ENCODE data around the gene NRF1. TPM values are rescaled to one million over a fixed set of nuclear protein-coding genes. Genes with fewer than 3 reads are reported as not detected.

Gene NRF1
- total RNA-seq, 1 donor from 2014 or later, result 22.6 TPM

GRCh38 chr7:129707910-129708499, 96.5 kb downstream of the NRF1 start:
- DNase-seq (ENCODE audit: extremely low spot score in 2 of 2), result no peak
- TF ChIP-seq CTCF (IDR thresholded peaks at IDR 0.05), result no peak
- no peak for TF ChIP-seq POLR2A (IDR thresholded peaks at IDR 0.05)
- TF ChIP-seq POLR2AphosphoS5 (IDR thresholded peaks at IDR 0.05; ENCODE audit: insufficient read depth in 1 of 2, low read depth in 1 of 2), result no peak
- Histone ChIP-seq H3K9me3 (no peaks in the 10 kb centered on the region), H3K27ac (no peak overlapping the region), H3K27me3 (no peaks in the 10 kb centered on the region), H3K4me3 (no peak overlapping the region), H3K4me1 (no peaks in the 10 kb centered on the region), H3K36me3 (peaks cover 0 to 34% of the 10 kb centered on the region in 2 donors)
- intact Hi-C loops (cut with DNase I), result no loop called here

GRCh38 chr7:129713544-129713943, 102.0 kb downstream of the NRF1 start:
- Histone ChIP-seq H3K9me3 (no peaks in the 10 kb centered on the region), H3K27ac (no peak overlapping the region), H3K4me1 (no peaks in the 10 kb centered on the region), H3K4me3 (no peak overlapping the region), H3K27me3 (no peaks in the 10 kb centered on the region), H3K36me3 (peaks cover 0 to 57% of the 10 kb centered on the region in 2 donors)
- intact Hi-C loops (cut with DNase I), result no loop called here
- TF ChIP-seq CTCF (IDR thresholded peaks at IDR 0.05), result no peak
- TF ChIP-seq POLR2A (IDR thresholded peaks at IDR 0.05), result no peak
- TF ChIP-seq POLR2AphosphoS5 (IDR thresholded peaks at IDR 0.05; ENCODE audit: insufficient read depth in 1 of 2, low read depth in 1 of 2), result no peak
- DNase-seq (ENCODE audit: extremely low spot score in 2 of 2), result no peak

DNA sequence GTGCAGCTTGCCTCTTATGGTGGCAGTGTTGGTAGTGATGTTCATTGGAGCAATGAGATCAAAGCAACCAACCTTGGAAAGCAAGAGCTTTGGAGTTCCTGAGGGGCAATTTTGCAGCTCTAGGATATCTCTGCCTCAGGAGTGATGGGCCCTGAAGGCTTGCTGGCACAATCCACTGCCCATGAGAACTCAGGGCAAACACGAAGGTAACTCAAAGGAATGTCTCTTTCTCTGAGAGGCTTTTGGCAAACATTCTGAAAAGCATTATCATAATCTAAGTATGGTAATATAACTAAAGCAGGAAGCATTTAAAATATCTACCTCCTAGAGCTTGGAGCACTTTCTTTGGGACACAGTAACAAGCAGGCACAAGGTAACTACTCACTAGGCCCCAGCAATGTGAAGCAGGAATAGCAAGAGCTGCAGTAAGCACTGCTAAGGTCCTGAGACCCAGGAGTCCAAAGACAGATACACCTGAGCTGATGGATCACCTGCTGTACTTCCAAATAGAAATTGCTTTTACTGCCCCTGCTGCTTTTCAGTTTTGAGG, 103.1 kb downstream of the NRF1 start:
- intact Hi-C loops (cut with DNase I), result no loop called here

DNA sequence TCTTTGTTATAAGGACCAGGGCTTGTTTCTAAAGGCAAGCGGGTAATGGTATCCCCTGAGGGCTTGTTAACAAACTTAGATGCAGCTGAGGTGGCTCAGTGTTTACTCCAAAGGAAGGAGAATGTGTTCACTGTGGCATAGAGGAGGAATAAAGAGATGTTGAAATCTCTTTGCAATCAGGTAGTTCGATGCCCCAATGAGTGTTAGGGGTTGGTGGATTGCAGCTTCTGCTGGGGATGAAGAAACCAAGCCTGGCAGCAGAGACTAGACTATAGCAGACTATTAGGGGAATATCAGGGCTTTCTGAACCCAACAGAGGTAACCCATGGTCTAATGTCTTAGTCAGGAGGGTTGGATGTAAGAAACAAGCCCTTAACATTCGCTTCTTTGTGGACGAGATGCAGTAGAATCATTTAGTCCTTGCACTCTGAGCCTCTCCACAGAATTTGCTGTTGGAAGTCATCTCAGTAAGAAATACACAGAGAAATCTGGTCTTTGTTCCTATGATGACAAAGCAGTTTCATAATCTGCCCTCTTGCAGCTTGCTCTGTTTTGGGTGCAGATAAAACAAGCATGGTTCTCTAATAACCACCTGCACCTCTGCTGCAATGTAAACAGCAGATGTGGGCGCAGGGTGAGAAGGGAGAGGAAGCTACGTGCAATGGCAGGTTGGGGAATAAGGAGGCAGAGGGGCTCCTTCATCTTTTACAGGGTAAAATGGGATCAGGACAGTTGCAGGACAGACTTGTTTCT, 108.6 kb downstream of the NRF1 start:
- intact Hi-C loops (cut with DNase I), result no loop called here
- Histone ChIP-seq H3K9me3 (no peaks in the 10 kb centered on the region), H3K36me3 (peaks cover 0 to 57% of the 10 kb centered on the region in 2 donors)

More for the DNA sequence above, 103.1 kb downstream of the NRF1 start:
- no peak for TF ChIP-seq CTCF (IDR thresholded peaks at IDR 0.05)
- no peak for TF ChIP-seq POLR2AphosphoS5 (IDR thresholded peaks at IDR 0.05; ENCODE audit: insufficient read depth in 1 of 2, low read depth in 1 of 2)
- TF ChIP-seq POLR2A (IDR thresholded peaks at IDR 0.05), result no peak
- H3K27me3 ChIP-seq, result no peaks in the 10 kb centered on the region
- no peak overlapping the region for H3K27ac ChIP-seq
- H3K9me3 ChIP-seq, result no peaks in the 10 kb centered on the region
- H3K4me3 ChIP-seq, result no peak overlapping the region
- DNase-seq (ENCODE audit: extremely low spot score in 2 of 2), result no peak
- H3K36me3 ChIP-seq, result peaks cover 0 to 60% of the 10 kb centered on the region in 2 donors
- no peaks in the 10 kb centered on the region for H3K4me1 ChIP-seq

More for the DNA sequence above, 108.6 kb downstream of the NRF1 start:
- no peak for TF ChIP-seq POLR2A (IDR thresholded peaks at IDR 0.05)
- no peak for TF ChIP-seq POLR2AphosphoS5 (IDR thresholded peaks at IDR 0.05; ENCODE audit: insufficient read depth in 1 of 2, low read depth in 1 of 2)
- no peak for TF ChIP-seq CTCF (IDR thresholded peaks at IDR 0.05)
- no peak overlapping the region for H3K27ac ChIP-seq
- H3K27me3 ChIP-seq, result no peaks in the 10 kb centered on the region
- no peak overlapping the region for H3K4me3 ChIP-seq
- H3K4me1 ChIP-seq, result no peaks in the 10 kb centered on the region
- no peak for DNase-seq (ENCODE audit: extremely low spot score in 2 of 2)

All from vagina (tissue), 2 donors.